Muscle of back (tissue), 11 donors: ENCODE data around the gene TMTC3. TPM values are rescaled to one million over a fixed set of nuclear protein-coding genes. Genes with fewer than 3 reads are reported as not detected.
A peak's percentile ranks its signal among the peaks of the same experiment; 100 is the strongest.
"Not testable (repeated sequence)": the region's sequence is repeated elsewhere in the genome, so short reads cannot be mapped to it uniquely, and the experiment has no call there.

Source experiments
- DNase-seq, 3 donors: peaks; one replicate each; pipeline versions ENCODE4 v3.0.0 to v3.0.0-alpha.2; 2013
- polyA plus RNA-seq, 10 donors: library from polyadenylated mRNA; unstranded; fragments of 120-200 nt; gene quantifications; one replicate each; pipeline ENCODE4 v1.2.1, GENCODE V29; 2013; ENCODE audit not compliant: insufficient read length in 10 of 10

TMTC3 gene
- polyA plus RNA-seq, 10 donors: 12.8 to 22.0 (median 16.5) TPM

GRCh38 chr12:88156075-88156654, 14.1 kb downstream of the TMTC3 start:
- DNase-seq: no peak

GRCh38 chr12:88163371-88163770, 21.3 kb downstream of the TMTC3 start:
- no peak for DNase-seq

GRCh38 chr12:88166179-88166578, 24.1 kb downstream of the TMTC3 start:
- no peak for DNase-seq

GRCh38 chr12:88167384-88167783, 25.3 kb downstream of the TMTC3 start:
- no peak for DNase-seq

GRCh38 chr12:88172844-88173407, 30.8 kb downstream of the TMTC3 start:
- peak in 1 of 3 donors; percentile 37 for DNase-seq

GRCh38 chr12:88175544-88175943, 33.4 kb downstream of the TMTC3 start:
- no peak for DNase-seq

GRCh38 chr12:88179436-88180014, 37.4 kb downstream of the TMTC3 start:
- DNase-seq: no peak

GRCh38 chr12:88181881-88182280, 39.8 kb downstream of the TMTC3 start:
- DNase-seq: no peak

- no peak for DNase-seq
Observed at GRCh38 chr12:88182416-88182815, 40.3 kb downstream of the TMTC3 start.

- no peak for DNase-seq
Observed at GRCh38 chr12:88184196-88184595, 42.1 kb downstream of the TMTC3 start.

GRCh38 chr12:88185279-88185678, 43.2 kb downstream of the TMTC3 start:
- DNase-seq: no peak

GRCh38 chr12:88185988-88186387, 43.9 kb downstream of the TMTC3 start:
- peak in 1 of 3 donors; percentile 33 for DNase-seq

GRCh38 chr12:88187571-88187970, 45.5 kb downstream of the TMTC3 start:
- no peak for DNase-seq

GRCh38 chr12:88188180-88188579, 46.1 kb downstream of the TMTC3 start:
- no peak for DNase-seq

GRCh38 chr12:88192426-88192825, 50.3 kb downstream of the TMTC3 start:
- no peak for DNase-seq

- no peak for DNase-seq
Observed at GRCh38 chr12:88194868-88195267, 52.8 kb downstream of the TMTC3 start.

- no peak for DNase-seq
Observed at GRCh38 chr12:88200029-88200428, 57.9 kb downstream of the TMTC3 start.

- DNase-seq: peak in 1 of 3 donors; percentile 16
Observed at GRCh38 chr12:88202500-88202899, 60.4 kb downstream of the TMTC3 start.

- DNase-seq: peak in 2 of 3 donors; percentile 2 to 5
Observed at GRCh38 chr12:88206601-88207000, 64.5 kb downstream of the TMTC3 start.

GRCh38 chr12:88207921-88208620, 66.0 kb downstream of the TMTC3 start:
- peak in 2 of 3 donors; percentile 3 to 31 for DNase-seq

GRCh38 chr12:88208661-88209060, 66.6 kb downstream of the TMTC3 start:
- no peak for DNase-seq

GRCh38 chr12:88210311-88210710, 68.2 kb downstream of the TMTC3 start:
- not testable (repeated sequence) for DNase-seq

GRCh38 chr12:88218293-88218692, 76.2 kb downstream of the TMTC3 start:
- DNase-seq: no peak
